Panc1 (cell line): ENCODE measurements around the gene MMAB. TPM values are rescaled to one million over a fixed set of nuclear protein-coding genes. Genes with fewer than 3 reads are reported as not detected.
A peak's percentile ranks its signal among the peaks of the same experiment; 100 is the strongest.

Experiments used
- ATAC-seq: fragments of 200-7000 bp; cut with Tn5 transposase; 2 replicates; pipeline ENCODE4 v1.9.1; 2020; ENCODE audit warnings: mild to moderate bottlenecking, moderate library complexity
- BruUV-seq: library from RNA; stranded (reverse); fragments of 400-500 nt; replicated peaks from 2 replicates; lab custom pipeline; 2021; lab: Mats Ljungman, UMichigan
- CTCF ChIA-PET: fragments of 300-600 bp; sonication (Branson Sonifier 250); formaldehyde crosslinking; loops from one replicate; lab custom pipeline; 2022; ENCODE audit warnings: antibody characterized with exemption; lab: Charles Lee
- POLR2A ChIA-PET: fragments of 300-600 bp; sonication (Branson Sonifier 250); formaldehyde crosslinking; loops from one replicate; lab custom pipeline; 2022; ENCODE audit warnings: antibody characterized with exemption; lab: Charles Lee
- DNase-seq: peaks from one replicate; pipeline ENCODE4 v3.0.0-alpha.2; 2010; ENCODE audit warnings: low read depth, low spot score
- H3K27ac ChIP-seq: 2 replicates; pipeline ENCODE4 v1.5.1; 2011; ENCODE audit warnings: mild to moderate bottlenecking, low read length, inconsistent platforms
- H3K27me3 ChIP-seq: fragments of 200-500 bp; sonication (Bioruptor generic); 2 replicates; pipeline ENCODE4 v1.6.0; 2014; ENCODE audit warnings: low read length, inconsistent platforms; ENCODE audit not compliant: control insufficient read depth, insufficient read depth
- H3K36me3 ChIP-seq: fragments of 200-500 bp; sonication (Bioruptor generic); 2 replicates; pipeline ENCODE4 v1.5.1; 2014; ENCODE audit warnings: inconsistent platforms, mild to moderate bottlenecking, low read length, moderate library complexity; ENCODE audit not compliant: control insufficient read depth, insufficient read depth
- H3K4me1 ChIP-seq: 2 replicates; pipeline ENCODE4 v1.5.1; 2011; ENCODE audit warnings: inconsistent platforms, mild to moderate bottlenecking, low read length, moderate library complexity; ENCODE audit not compliant: control insufficient read depth, insufficient read depth
- H3K4me3 ChIP-seq, 2 experiments: 2 replicates each; pipeline ENCODE4 v1.5.1; 2011 to 2012; ENCODE audit warnings: low read depth in 2 of 2, low read length in 2 of 2, mild to moderate bottlenecking in 2 of 2, inconsistent platforms in 1 of 2, moderate library complexity in 1 of 2
- H3K9me3 ChIP-seq: fragments of 200-500 bp; sonication (Bioruptor generic); 2 replicates; pipeline ENCODE4 v1.5.1; 2014; ENCODE audit warnings: low read depth, mild to moderate bottlenecking, inconsistent platforms, low read length, moderate library complexity; ENCODE audit not compliant: control insufficient read depth, insufficient read depth
- POLR2AphosphoS5 ChIP-seq: IDR thresholded peaks from 2 replicates; pipeline ENCODE4 v1.6.1; 2012; ENCODE audit warnings: mild to moderate bottlenecking, low read depth, low read length, moderate library complexity
- SIN3A ChIP-seq: IDR thresholded peaks from 2 replicates; pipeline ENCODE4 v1.6.1; 2012; ENCODE audit warnings: low read depth, mild to moderate bottlenecking, low read length, moderate library complexity, borderline replicate concordance; ENCODE audit not compliant: insufficient read depth
- TCF7L2 ChIP-seq: IDR thresholded peaks from 2 replicates; pipeline ENCODE4 v1.6.1; 2011; ENCODE audit warnings: mild to moderate bottlenecking, low read depth, low read length, inconsistent platforms
- in situ Hi-C: cut with HindIII; loops from 2 replicates; pipeline ENCODE4 v1.10.0; 2016; ENCODE audit warnings: low sequenced_read_pairs, low pct_unique_long_range_greater_than_20kb
- intact Hi-C: fragments of 100-400 bp; cut with micrococcal nuclease; formaldehyde crosslinking; loops from one replicate; pipeline ENCODE4 v1.10.0; 2022; ENCODE audit not compliant: unreplicated experiment
- total RNA-seq: library from RNA; stranded (reverse); gene quantifications from one replicate; pipeline ENCODE4 v1.2.1, GENCODE V29; 2021; ENCODE audit not compliant: unreplicated experiment
- TF ChIP-seq, protein P1 (sequence below), 2 experiments: IDR thresholded peaks; 2 replicates each; pipeline ENCODE4 v1.6.1; 2011 to 2012; ENCODE audit warnings: low read depth in 2 of 2, control low read depth in 1 of 2, low read length in 1 of 2, mild to moderate bottlenecking in 1 of 2, moderate library complexity in 1 of 2; ENCODE audit not compliant: insufficient read depth in 1 of 2
- TF ChIP-seq, protein P2 (sequence below): fragments of 450-650 bp; IDR thresholded peaks from 2 replicates; pipeline ENCODE4 v1.5.1; 2017; ENCODE audit warnings: mild to moderate bottlenecking

MMAB gene
- total RNA-seq, 1 experiment from 2014 or later: 58.6 TPM

DNA sequence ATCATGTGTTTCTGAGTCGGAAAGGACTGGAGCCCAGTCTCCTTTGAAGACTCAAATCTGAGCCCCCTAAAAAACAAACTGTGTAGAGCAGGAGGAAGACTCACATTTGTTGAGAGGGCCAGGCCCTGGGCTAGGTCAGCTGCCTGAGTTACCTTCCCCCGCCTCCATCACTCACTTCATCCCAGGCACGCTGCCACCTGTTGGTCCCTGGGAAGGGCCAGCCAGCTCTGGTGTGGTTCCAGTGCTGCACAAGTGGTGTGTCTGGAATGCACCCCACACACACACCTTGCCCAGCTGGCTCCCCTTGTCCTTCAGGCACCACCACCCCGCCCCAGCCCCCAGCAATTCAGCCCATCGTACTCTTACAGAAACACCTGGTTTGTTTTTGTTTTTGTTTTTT is 9.3 kb upstream of the MMAB start:
- no peaks in the 10 kb centered on the region; the same call in 1 of the 2 replicates for H3K36me3 ChIP-seq
- intact Hi-C loops: no loop called here
- H3K4me1 ChIP-seq: no peaks in the 10 kb centered on the region
- no peak for ATAC-seq
- in situ Hi-C loops: no loop called here
- no peaks in the 10 kb centered on the region for H3K27me3 ChIP-seq
- no peaks in the 10 kb centered on the region for H3K9me3 ChIP-seq
- H3K27ac ChIP-seq: no peak overlapping the region
- BruUV-seq: no TSS peak
- no peak for DNase-seq
- ChIA-PET CTCF (interaction anchor here (0.6 kb wide), 2 partner anchors 41 to 159 kb away, joined by 4 to 8 read pairs; no protein-coding TSS in a partner anchor), POLR2A (no interaction called here)
- TF ChIP-seq SIN3A (no peak), TCF7L2 (no peak), POLR2AphosphoS5 (no peak)
- TF ChIP-seq, protein P1, sequence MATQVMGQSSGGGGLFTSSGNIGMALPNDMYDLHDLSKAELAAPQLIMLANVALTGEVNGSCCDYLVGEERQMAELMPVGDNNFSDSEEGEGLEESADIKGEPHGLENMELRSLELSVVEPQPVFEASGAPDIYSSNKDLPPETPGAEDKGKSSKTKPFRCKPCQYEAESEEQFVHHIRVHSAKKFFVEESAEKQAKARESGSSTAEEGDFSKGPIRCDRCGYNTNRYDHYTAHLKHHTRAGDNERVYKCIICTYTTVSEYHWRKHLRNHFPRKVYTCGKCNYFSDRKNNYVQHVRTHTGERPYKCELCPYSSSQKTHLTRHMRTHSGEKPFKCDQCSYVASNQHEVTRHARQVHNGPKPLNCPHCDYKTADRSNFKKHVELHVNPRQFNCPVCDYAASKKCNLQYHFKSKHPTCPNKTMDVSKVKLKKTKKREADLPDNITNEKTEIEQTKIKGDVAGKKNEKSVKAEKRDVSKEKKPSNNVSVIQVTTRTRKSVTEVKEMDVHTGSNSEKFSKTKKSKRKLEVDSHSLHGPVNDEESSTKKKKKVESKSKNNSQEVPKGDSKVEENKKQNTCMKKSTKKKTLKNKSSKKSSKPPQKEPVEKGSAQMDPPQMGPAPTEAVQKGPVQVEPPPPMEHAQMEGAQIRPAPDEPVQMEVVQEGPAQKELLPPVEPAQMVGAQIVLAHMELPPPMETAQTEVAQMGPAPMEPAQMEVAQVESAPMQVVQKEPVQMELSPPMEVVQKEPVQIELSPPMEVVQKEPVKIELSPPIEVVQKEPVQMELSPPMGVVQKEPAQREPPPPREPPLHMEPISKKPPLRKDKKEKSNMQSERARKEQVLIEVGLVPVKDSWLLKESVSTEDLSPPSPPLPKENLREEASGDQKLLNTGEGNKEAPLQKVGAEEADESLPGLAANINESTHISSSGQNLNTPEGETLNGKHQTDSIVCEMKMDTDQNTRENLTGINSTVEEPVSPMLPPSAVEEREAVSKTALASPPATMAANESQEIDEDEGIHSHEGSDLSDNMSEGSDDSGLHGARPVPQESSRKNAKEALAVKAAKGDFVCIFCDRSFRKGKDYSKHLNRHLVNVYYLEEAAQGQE (IDR thresholded peaks at IDR 0.05; ENCODE audit: insufficient read depth in 1 of 2, low read depth in 2 of 2, low read length in 1 of 2): no peak
- TF ChIP-seq, protein P2, sequence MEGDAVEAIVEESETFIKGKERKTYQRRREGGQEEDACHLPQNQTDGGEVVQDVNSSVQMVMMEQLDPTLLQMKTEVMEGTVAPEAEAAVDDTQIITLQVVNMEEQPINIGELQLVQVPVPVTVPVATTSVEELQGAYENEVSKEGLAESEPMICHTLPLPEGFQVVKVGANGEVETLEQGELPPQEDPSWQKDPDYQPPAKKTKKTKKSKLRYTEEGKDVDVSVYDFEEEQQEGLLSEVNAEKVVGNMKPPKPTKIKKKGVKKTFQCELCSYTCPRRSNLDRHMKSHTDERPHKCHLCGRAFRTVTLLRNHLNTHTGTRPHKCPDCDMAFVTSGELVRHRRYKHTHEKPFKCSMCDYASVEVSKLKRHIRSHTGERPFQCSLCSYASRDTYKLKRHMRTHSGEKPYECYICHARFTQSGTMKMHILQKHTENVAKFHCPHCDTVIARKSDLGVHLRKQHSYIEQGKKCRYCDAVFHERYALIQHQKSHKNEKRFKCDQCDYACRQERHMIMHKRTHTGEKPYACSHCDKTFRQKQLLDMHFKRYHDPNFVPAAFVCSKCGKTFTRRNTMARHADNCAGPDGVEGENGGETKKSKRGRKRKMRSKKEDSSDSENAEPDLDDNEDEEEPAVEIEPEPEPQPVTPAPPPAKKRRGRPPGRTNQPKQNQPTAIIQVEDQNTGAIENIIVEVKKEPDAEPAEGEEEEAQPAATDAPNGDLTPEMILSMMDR: no peak
- H3K4me3 ChIP-seq: no peak overlapping the region

DNA sequence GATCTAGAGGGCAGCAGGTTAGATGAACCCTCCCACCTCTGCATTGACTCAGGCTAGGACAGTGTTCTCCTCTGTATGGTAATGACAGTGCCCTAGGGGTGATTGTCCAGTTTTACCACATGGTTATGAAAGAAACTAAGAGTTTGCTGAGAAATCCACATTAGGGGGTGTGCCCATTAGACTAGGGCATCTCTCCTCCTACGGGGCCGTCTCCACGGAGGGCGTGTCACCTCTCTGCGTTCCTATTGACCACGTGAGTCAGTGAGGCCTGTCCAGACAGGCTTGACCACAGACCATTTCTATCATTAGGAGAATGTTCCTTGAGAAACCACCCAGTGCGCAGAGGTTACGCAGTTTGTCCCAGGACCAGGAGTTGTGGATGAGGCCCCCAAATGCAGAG is 8.6 kb upstream of the MMAB start:
- CTCF ChIA-PET: no interaction called here
- intact Hi-C loops: no loop called here
- Histone ChIP-seq H3K9me3 (no peaks in the 10 kb centered on the region), H3K4me3 (no peak overlapping the region), H3K36me3 (peaks cover 3% of the 10 kb centered on the region), H3K27me3 (no peaks in the 10 kb centered on the region), H3K4me1 (no peaks in the 10 kb centered on the region), H3K27ac (no peak overlapping the region)
- DNase-seq (no peak), ATAC-seq (peak; percentile 50)
- POLR2A ChIA-PET: no interaction called here
- in situ Hi-C loops: no loop called here
- BruUV-seq: no TSS peak
- TF ChIP-seq, protein P2: no peak
- TF ChIP-seq SIN3A (no peak), POLR2AphosphoS5 (no peak), TCF7L2 (no peak)
- TF ChIP-seq, protein P1 (IDR thresholded peaks at IDR 0.05; ENCODE audit: insufficient read depth in 1 of 2, low read depth in 2 of 2, low read length in 1 of 2): no peak
